Large intestine (tissue), 3 donors: ENCODE data around the gene TPX2. TPM values are rescaled to one million over a fixed set of nuclear protein-coding genes. Genes with fewer than 3 reads are reported as not detected.

Source experiments
- DNase-seq, 2 donors: peaks; one replicate each; pipeline versions ENCODE4 v3.0.0 to v3.0.0-alpha.2; 2013
- H3K27ac ChIP-seq: one replicate; pipeline ENCODE4 v1.5.1; 2013; ENCODE audit warnings: low read length
- H3K27me3 ChIP-seq: 2 replicates; pipeline ENCODE4 v1.6.1; 2013; ENCODE audit warnings: low read length; ENCODE audit not compliant: control insufficient read depth, insufficient read depth
- H3K36me3 ChIP-seq: 2 replicates; pipeline ENCODE4 v1.6.1; 2013; ENCODE audit warnings: low read length; ENCODE audit not compliant: control insufficient read depth, insufficient read depth
- H3K4me1 ChIP-seq: one replicate; pipeline ENCODE4 v1.6.1; 2013; ENCODE audit warnings: low read length; ENCODE audit not compliant: control insufficient read depth, insufficient read depth
- H3K4me3 ChIP-seq: one replicate; pipeline ENCODE4 v1.5.1; 2013; ENCODE audit warnings: low read length
- H3K9me3 ChIP-seq: one replicate; pipeline ENCODE4 v1.6.1; 2013; ENCODE audit warnings: mild to moderate bottlenecking, low read depth, low read length, moderate library complexity; ENCODE audit not compliant: control insufficient read depth
- WGBS: methylation state at CpG from one replicate; pipeline ENCODE4 v1.1.5; 2013; ENCODE audit warnings: low lambda C conversion rate; ENCODE audit not compliant: insufficient coverage; 5-methylcytosine and 5-hydroxymethylcytosine counted together
- polyA plus RNA-seq: library from polyadenylated mRNA; unstranded; fragments of 120-200 nt; gene quantifications from one replicate; pipeline ENCODE4 v1.2.1, GENCODE V29; 2013

Gene TPX2
- polyA plus RNA-seq, 1 donor = 21.8 TPM

GRCh38 chr20:31835554-31835953 lies 96.5 kb downstream of the TPX2 start:
- H3K36me3 ChIP-seq = no peaks in the 10 kb centered on the region
- peaks cover 4% of the 10 kb centered on the region for H3K27me3 ChIP-seq
- no peak for DNase-seq
- no peak overlapping the region for H3K4me3 ChIP-seq
- no peak overlapping the region for H3K27ac ChIP-seq
- 80% methylated on average over 1 of the region's 9 CpGs for WGBS
- H3K9me3 ChIP-seq = no peaks in the 10 kb centered on the region
- peaks cover 14% of the 10 kb centered on the region for H3K4me1 ChIP-seq

GRCh38 chr20:31835977-31836852 lies 97.1 kb downstream of the TPX2 start:
- Histone ChIP-seq H3K9me3 (no peaks in the 10 kb centered on the region), H3K36me3 (no peaks in the 10 kb centered on the region), H3K4me3 (no peak overlapping the region), H3K27ac (no peak overlapping the region), H3K27me3 (peaks cover 4% of the 10 kb centered on the region), H3K4me1 (peaks cover 14% of the 10 kb centered on the region)
- peak; percentile 49 to 68 for DNase-seq
- WGBS = no CpG with 5 or more reads among the region's 14 CpGs

- Histone ChIP-seq H3K4me1 (peaks cover 14% of the 10 kb centered on the region), H3K4me3 (no peak overlapping the region), H3K27me3 (peaks cover 4% of the 10 kb centered on the region), H3K36me3 (no peaks in the 10 kb centered on the region), H3K9me3 (no peaks in the 10 kb centered on the region), H3K27ac (no peak overlapping the region)
- WGBS = no CpG with 5 or more reads among the region's 5 CpGs
- no peak for DNase-seq
These were observed 97.9 kb downstream of the TPX2 start for GRCh38 chr20:31836853-31837608.

- Histone ChIP-seq H3K4me1 (peaks cover 14% of the 10 kb centered on the region), H3K4me3 (no peak overlapping the region), H3K27me3 (peaks cover 4% of the 10 kb centered on the region), H3K36me3 (no peaks in the 10 kb centered on the region), H3K27ac (no peak overlapping the region), H3K9me3 (no peaks in the 10 kb centered on the region)
- WGBS = no CpG with 5 or more reads among the region's 3 CpGs
- DNase-seq = no peak
These were observed 98.9 kb downstream of the TPX2 start for GRCh38 chr20:31837896-31838397.

GRCh38 chr20:31838646-31839292 lies 99.7 kb downstream of the TPX2 start:
- H3K4me3 ChIP-seq = no peak overlapping the region
- 60% methylated on average over 1 of the region's 9 CpGs for WGBS
- no peak overlapping the region for H3K27ac ChIP-seq
- no peaks in the 10 kb centered on the region for H3K9me3 ChIP-seq
- H3K4me1 ChIP-seq = peaks cover 11% of the 10 kb centered on the region
- DNase-seq = no peak
- peaks cover 4% of the 10 kb centered on the region for H3K27me3 ChIP-seq
- no peaks in the 10 kb centered on the region for H3K36me3 ChIP-seq

GRCh38 chr20:31839782-31840487 lies 100.8 kb downstream of the TPX2 start:
- no peaks in the 10 kb centered on the region for H3K36me3 ChIP-seq
- WGBS = no CpG with 5 or more reads among the region's 5 CpGs
- H3K4me3 ChIP-seq = no peak overlapping the region
- peaks cover 11% of the 10 kb centered on the region for H3K4me1 ChIP-seq
- H3K27ac ChIP-seq = no peak overlapping the region
- H3K27me3 ChIP-seq = peaks cover 4% of the 10 kb centered on the region
- DNase-seq = no peak
- no peaks in the 10 kb centered on the region for H3K9me3 ChIP-seq

GRCh38 chr20:31840906-31841816 lies 102.1 kb downstream of the TPX2 start:
- Histone ChIP-seq H3K9me3 (no peaks in the 10 kb centered on the region), H3K36me3 (no peaks in the 10 kb centered on the region), H3K4me3 (no peak overlapping the region), H3K4me1 (peaks cover 5% of the 10 kb centered on the region), H3K27ac (no peak overlapping the region), H3K27me3 (peaks cover 4% of the 10 kb centered on the region)
- no CpG with 5 or more reads among the region's 15 CpGs for WGBS
- no peak for DNase-seq

GRCh38 chr20:31841928-31842327 lies 102.8 kb downstream of the TPX2 start:
- no peaks in the 10 kb centered on the region for H3K36me3 ChIP-seq
- DNase-seq = peak in 1 of 2 donors; percentile 38
- WGBS = no CpG with 5 or more reads among the region's 8 CpGs
- H3K27ac ChIP-seq = no peak overlapping the region
- H3K27me3 ChIP-seq = peaks cover 6% of the 10 kb centered on the region
- H3K9me3 ChIP-seq = no peaks in the 10 kb centered on the region
- H3K4me1 ChIP-seq = no peaks in the 10 kb centered on the region
- H3K4me3 ChIP-seq = no peak overlapping the region

- no peak overlapping the region for H3K27ac ChIP-seq
- peaks cover 6% of the 10 kb centered on the region for H3K27me3 ChIP-seq
- no peak overlapping the region for H3K4me3 ChIP-seq
- H3K4me1 ChIP-seq = no peaks in the 10 kb centered on the region
- H3K9me3 ChIP-seq = no peaks in the 10 kb centered on the region
- no peaks in the 10 kb centered on the region for H3K36me3 ChIP-seq
- WGBS = no CpG with 5 or more reads among the region's 12 CpGs
- no peak for DNase-seq
These were observed 103.5 kb downstream of the TPX2 start for GRCh38 chr20:31842471-31843157.
